ENCODE data around the gene ODF2.
"Not testable (repeated sequence)": the region's sequence is repeated elsewhere in the genome, so short reads cannot be mapped to it uniquely, and the experiment has no call there.

GRCh38 chr9:128413728-128414127 lies 42.1 kb upstream of the ODF2 start:
- not testable (repeated sequence) for TF ChIP-seq CTCF, MYC (IDR thresholded peaks at IDR 0.05; ENCODE audit: low read depth, low read length)

Measured in NB4 (cell line).